Right kidney (tissue), 1 donor: ENCODE results near the gene SLC39A5.
"Not testable (repeated sequence)": the region's sequence is repeated elsewhere in the genome, so short reads cannot be mapped to it uniquely, and the experiment has no call there.

Experiments
- DNase-seq: peaks from one replicate; pipeline ENCODE4 v3.0.0-alpha.2; 2016

Gene SLC39A5

GRCh38 chr12:56244494-56244893 lies 14.6 kb downstream of the SLC39A5 start:
- no peak for DNase-seq

GRCh38 chr12:56247923-56248322 lies 18.1 kb downstream of the SLC39A5 start:
- DNase-seq: no peak

- DNase-seq: no peak
These were observed 18.9 kb downstream of the SLC39A5 start for GRCh38 chr12:56248711-56249110.

- no peak for DNase-seq
These were observed 22.8 kb downstream of the SLC39A5 start for GRCh38 chr12:56252649-56253048.

GRCh38 chr12:56253091-56253490 lies 23.2 kb downstream of the SLC39A5 start:
- no peak for DNase-seq

GRCh38 chr12:56255671-56256070 lies 25.8 kb downstream of the SLC39A5 start:
- no peak for DNase-seq

GRCh38 chr12:56256326-56256960 lies 26.6 kb downstream of the SLC39A5 start:
- no peak for DNase-seq

- DNase-seq: no peak
These were observed 27.2 kb downstream of the SLC39A5 start for GRCh38 chr12:56257071-56257470.

- DNase-seq: peak; percentile 73
These were observed 27.7 kb downstream of the SLC39A5 start for GRCh38 chr12:56257491-56258067.

GRCh38 chr12:56258068-56258819 lies 28.4 kb downstream of the SLC39A5 start, which contains the start of gene ANKRD52:
TSS of gene ANKRD52 (minus strand) at chr12:56258384. CDS start at chr12:56258269, 115 bp downstream.
- peak; percentile 97 for DNase-seq

GRCh38 chr12:56258820-56259183 lies 29.0 kb downstream of the SLC39A5 start:
- no peak for DNase-seq

- DNase-seq: no peak
These were observed 30.5 kb downstream of the SLC39A5 start for GRCh38 chr12:56260380-56260779.

- no peak for DNase-seq
These were observed 31.1 kb downstream of the SLC39A5 start for GRCh38 chr12:56260921-56261320.

GRCh38 chr12:56261503-56262232 lies 31.8 kb downstream of the SLC39A5 start:
- DNase-seq: no peak

GRCh38 chr12:56262955-56263354 lies 33.1 kb downstream of the SLC39A5 start:
- not testable (repeated sequence) for DNase-seq

GRCh38 chr12:56266068-56266692 lies 36.3 kb downstream of the SLC39A5 start:
- not testable (repeated sequence) for DNase-seq

GRCh38 chr12:56266693-56267442 lies 37.0 kb downstream of the SLC39A5 start, which contains the start of gene COQ10A:
TSS of gene COQ10A (plus strand) at chr12:56266942. CDS start at chr12:56267119, 177 bp downstream.
- DNase-seq: peak; percentile 99

- peak; percentile 10 for DNase-seq
These were observed 37.7 kb downstream of the SLC39A5 start for GRCh38 chr12:56267443-56268071.

- no peak for DNase-seq
These were observed 41.2 kb downstream of the SLC39A5 start for GRCh38 chr12:56271031-56271430.

- DNase-seq: not testable (repeated sequence)
These were observed 42.6 kb downstream of the SLC39A5 start for GRCh38 chr12:56272468-56272867.

GRCh38 chr12:56274299-56274698 lies 44.4 kb downstream of the SLC39A5 start:
- DNase-seq: no peak
